ENCODE data around the gene RAB27A.
A peak's percentile ranks its signal among the peaks of the same experiment; 100 is the strongest.

Gene RAB27A

DNA sequence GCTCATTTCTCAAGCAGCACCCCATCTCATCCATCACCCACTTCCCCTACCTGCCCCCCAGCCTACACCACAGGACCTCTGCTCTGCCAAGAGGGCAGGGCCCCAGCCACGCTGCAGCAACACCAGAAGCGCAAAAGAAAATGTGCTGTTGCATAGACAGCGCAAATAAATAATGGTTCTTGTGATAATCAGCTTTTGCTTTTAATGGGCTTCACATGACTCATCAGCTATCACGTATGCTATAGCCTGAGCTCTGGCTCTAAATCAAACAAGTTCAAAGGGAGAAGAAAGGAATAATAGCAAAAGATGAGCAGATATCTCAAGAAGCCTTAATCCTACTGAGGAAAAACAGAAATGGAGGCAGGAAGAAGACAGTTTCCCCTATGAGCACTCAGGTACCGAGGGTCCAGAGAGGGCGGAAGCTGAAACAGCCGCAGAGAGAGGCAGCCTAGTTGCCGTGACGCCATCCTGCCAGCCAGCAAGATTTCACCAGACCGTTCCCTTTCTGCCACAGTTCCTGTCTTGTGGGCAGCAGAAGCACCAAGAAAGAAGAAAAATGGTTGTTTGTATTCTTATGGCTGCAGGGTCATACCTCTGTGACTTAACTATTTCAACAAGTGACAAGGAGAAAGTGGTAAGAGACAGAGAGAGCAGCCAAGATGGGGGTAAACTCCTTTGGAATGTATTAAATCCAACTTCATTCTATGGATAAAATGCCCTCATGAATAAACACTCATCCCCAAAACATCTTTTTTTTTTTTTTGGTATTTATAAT, 22.0 kb downstream of the RAB27A start:
- Histone ChIP-seq H3K79me2 (ENCODE audit: insufficient read depth, low read length) (0 out of 2 replicates have a peak, but pooled peaks cover 1% of the 10 kb centered on the region), H3F3A (ENCODE audit: insufficient read depth, low read length) (no peaks in the 10 kb centered on the region), H3K9me2 (ENCODE audit: low read depth, low read length) (no peaks in the 10 kb centered on the region), H3K4me2 (ENCODE audit: low read length) (peak overlapping the region; percentile 84), H3K9me3 (ENCODE audit: low read length) (no peaks in the 10 kb centered on the region), H3K27ac (ENCODE audit: low read depth, low read length, poor library complexity, severe bottlenecking) (peak overlapping the region; percentile 72), H3K27me3 (ENCODE audit: insufficient read depth, low read length) (no peaks in the 10 kb centered on the region), H3K4me1 (ENCODE audit: insufficient read depth, low read length, severe bottlenecking) (peaks cover 22% of the 10 kb centered on the region), H3K36me3 (ENCODE audit: insufficient read depth, low read length) (no peaks in the 10 kb centered on the region), H3K9ac (ENCODE audit: low read length) (peak overlapping the region; percentile 66), H2AFZ (ENCODE audit: low read length) (peak overlapping the region; percentile 91), H3K4me3 (ENCODE audit: low read depth, low read length, poor library complexity, severe bottlenecking) (peak overlapping the region; percentile 49), H4K20me1 (ENCODE audit: insufficient read depth, low read length) (no peaks in the 10 kb centered on the region)
- TF ChIP-seq EZH2 (IDR thresholded peaks at IDR 0.05; ENCODE audit: borderline replicate concordance, low read length) = no peak
- TF ChIP-seq, protein P1, sequence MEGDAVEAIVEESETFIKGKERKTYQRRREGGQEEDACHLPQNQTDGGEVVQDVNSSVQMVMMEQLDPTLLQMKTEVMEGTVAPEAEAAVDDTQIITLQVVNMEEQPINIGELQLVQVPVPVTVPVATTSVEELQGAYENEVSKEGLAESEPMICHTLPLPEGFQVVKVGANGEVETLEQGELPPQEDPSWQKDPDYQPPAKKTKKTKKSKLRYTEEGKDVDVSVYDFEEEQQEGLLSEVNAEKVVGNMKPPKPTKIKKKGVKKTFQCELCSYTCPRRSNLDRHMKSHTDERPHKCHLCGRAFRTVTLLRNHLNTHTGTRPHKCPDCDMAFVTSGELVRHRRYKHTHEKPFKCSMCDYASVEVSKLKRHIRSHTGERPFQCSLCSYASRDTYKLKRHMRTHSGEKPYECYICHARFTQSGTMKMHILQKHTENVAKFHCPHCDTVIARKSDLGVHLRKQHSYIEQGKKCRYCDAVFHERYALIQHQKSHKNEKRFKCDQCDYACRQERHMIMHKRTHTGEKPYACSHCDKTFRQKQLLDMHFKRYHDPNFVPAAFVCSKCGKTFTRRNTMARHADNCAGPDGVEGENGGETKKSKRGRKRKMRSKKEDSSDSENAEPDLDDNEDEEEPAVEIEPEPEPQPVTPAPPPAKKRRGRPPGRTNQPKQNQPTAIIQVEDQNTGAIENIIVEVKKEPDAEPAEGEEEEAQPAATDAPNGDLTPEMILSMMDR (IDR thresholded peaks at IDR 0.05; ENCODE audit: low read length) = no peak

DNA sequence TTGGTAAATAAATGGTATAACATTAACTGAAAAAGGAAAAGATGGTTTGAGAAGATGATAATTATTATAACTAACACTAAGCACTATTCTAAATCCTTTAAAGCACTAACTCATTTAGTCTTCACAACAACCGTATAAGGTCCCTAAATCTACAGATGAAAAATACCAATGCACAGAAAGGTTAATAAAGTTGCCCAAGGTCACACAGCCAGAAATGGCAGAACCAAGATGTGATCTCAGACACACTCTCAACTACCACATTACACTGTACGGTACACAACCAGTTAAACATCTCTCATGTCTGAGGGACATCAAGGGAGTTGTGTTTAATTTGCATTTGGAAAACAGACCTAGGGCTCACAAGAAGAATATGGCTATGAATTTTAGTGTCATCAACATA, 23.1 kb downstream of the RAB27A start:
- H3F3A ChIP-seq (ENCODE audit: insufficient read depth, low read length) = no peaks in the 10 kb centered on the region
- TF ChIP-seq, protein P1 (IDR thresholded peaks at IDR 0.05; ENCODE audit: low read length) = no peak
- no peak for TF ChIP-seq EZH2 (IDR thresholded peaks at IDR 0.05; ENCODE audit: borderline replicate concordance, low read length)
- H3K9ac ChIP-seq (ENCODE audit: low read length) = no peak overlapping the region
- no peak overlapping the region for H3K27ac ChIP-seq (ENCODE audit: low read depth, low read length, poor library complexity, severe bottlenecking)
- H3K9me2 ChIP-seq (ENCODE audit: low read depth, low read length) = no peaks in the 10 kb centered on the region
- H3K36me3 ChIP-seq (ENCODE audit: insufficient read depth, low read length) = no peaks in the 10 kb centered on the region
- no peak overlapping the region for H2AFZ ChIP-seq (ENCODE audit: low read length)
- no peak overlapping the region for H3K4me2 ChIP-seq (ENCODE audit: low read length)
- no peaks in the 10 kb centered on the region for H3K27me3 ChIP-seq (ENCODE audit: insufficient read depth, low read length)
- H4K20me1 ChIP-seq (ENCODE audit: insufficient read depth, low read length) = no peaks in the 10 kb centered on the region
- no peaks in the 10 kb centered on the region for H3K79me2 ChIP-seq (ENCODE audit: insufficient read depth, low read length)
- H3K4me1 ChIP-seq (ENCODE audit: insufficient read depth, low read length, severe bottlenecking) = peaks cover 22% of the 10 kb centered on the region
- no peak overlapping the region for H3K4me3 ChIP-seq (ENCODE audit: low read depth, low read length, poor library complexity, severe bottlenecking)
- no peaks in the 10 kb centered on the region for H3K9me3 ChIP-seq (ENCODE audit: low read length)

DNA sequence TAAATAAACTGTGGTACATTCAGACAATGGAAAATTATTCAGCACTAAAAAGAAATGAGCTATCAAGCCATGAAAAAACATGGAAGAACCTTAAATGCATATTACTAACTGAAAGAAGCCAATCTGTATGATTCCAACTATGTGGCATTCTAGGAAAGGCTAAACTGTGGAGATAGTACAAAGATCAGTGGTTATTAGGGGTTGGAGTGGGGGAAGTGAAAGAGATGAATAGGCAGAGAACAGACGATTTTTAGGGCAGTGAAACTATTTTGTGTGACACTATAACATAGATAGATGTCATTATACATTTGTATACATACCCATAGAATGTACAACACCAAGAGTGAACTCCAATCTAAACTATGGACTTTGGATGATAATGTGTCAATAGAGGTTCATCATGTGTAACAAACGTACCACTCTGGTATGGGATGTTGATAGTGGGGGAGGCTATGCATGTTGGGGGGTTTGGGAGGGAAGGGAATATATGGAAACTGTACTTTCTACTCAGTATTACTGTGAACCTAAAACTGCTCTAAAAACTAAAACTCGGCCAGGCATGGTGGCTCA, 29.0 kb downstream of the RAB27A start:
- no peak overlapping the region for H3K4me3 ChIP-seq (ENCODE audit: low read depth, low read length, poor library complexity, severe bottlenecking)
- H3K9ac ChIP-seq (ENCODE audit: low read length) = no peak overlapping the region
- H2AFZ ChIP-seq (ENCODE audit: low read length) = no peak overlapping the region
- no peaks in the 10 kb centered on the region for H3F3A ChIP-seq (ENCODE audit: insufficient read depth, low read length)
- H3K4me2 ChIP-seq (ENCODE audit: low read length) = no peak overlapping the region
- H3K9me2 ChIP-seq (ENCODE audit: low read depth, low read length) = no peaks in the 10 kb centered on the region
- no peaks in the 10 kb centered on the region for H3K27me3 ChIP-seq (ENCODE audit: insufficient read depth, low read length)
- H4K20me1 ChIP-seq (ENCODE audit: insufficient read depth, low read length) = no peaks in the 10 kb centered on the region
- H3K36me3 ChIP-seq (ENCODE audit: insufficient read depth, low read length) = no peaks in the 10 kb centered on the region
- H3K27ac ChIP-seq (ENCODE audit: low read depth, low read length, poor library complexity, severe bottlenecking) = no peak overlapping the region
- no peak for TF ChIP-seq EZH2 (IDR thresholded peaks at IDR 0.05; ENCODE audit: borderline replicate concordance, low read length)
- TF ChIP-seq, protein P1 (IDR thresholded peaks at IDR 0.05; ENCODE audit: low read length) = no peak
- H3K79me2 ChIP-seq (ENCODE audit: insufficient read depth, low read length) = no peaks in the 10 kb centered on the region
- no peaks in the 10 kb centered on the region for H3K9me3 ChIP-seq (ENCODE audit: low read length)
- H3K4me1 ChIP-seq (ENCODE audit: insufficient read depth, low read length, severe bottlenecking) = peaks cover 13% of the 10 kb centered on the region
